ENCODE measurements around the gene ALG2.

ALG2 gene

GRCh38 chr9:99169982-99170761, 51.6 kb downstream of the ALG2 start:
- TF ChIP-seq, protein P1, sequence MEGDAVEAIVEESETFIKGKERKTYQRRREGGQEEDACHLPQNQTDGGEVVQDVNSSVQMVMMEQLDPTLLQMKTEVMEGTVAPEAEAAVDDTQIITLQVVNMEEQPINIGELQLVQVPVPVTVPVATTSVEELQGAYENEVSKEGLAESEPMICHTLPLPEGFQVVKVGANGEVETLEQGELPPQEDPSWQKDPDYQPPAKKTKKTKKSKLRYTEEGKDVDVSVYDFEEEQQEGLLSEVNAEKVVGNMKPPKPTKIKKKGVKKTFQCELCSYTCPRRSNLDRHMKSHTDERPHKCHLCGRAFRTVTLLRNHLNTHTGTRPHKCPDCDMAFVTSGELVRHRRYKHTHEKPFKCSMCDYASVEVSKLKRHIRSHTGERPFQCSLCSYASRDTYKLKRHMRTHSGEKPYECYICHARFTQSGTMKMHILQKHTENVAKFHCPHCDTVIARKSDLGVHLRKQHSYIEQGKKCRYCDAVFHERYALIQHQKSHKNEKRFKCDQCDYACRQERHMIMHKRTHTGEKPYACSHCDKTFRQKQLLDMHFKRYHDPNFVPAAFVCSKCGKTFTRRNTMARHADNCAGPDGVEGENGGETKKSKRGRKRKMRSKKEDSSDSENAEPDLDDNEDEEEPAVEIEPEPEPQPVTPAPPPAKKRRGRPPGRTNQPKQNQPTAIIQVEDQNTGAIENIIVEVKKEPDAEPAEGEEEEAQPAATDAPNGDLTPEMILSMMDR (conservative IDR thresholded peaks at IDR 0.05; ENCODE audit: control insufficient read depth, insufficient read depth, low read depth, low read length), result no peak
- H3K4me3 ChIP-seq (ENCODE audit: control insufficient read depth, low read depth, low read length), result no peak overlapping the region
- no peak for DNase-seq (ENCODE audit: low read depth)

GRCh38 chr9:99169086-99169485, 52.7 kb downstream of the ALG2 start:
- TF ChIP-seq, protein P1 (conservative IDR thresholded peaks at IDR 0.05; ENCODE audit: control insufficient read depth, insufficient read depth, low read depth, low read length), result no peak

GRCh38 chr9:99167694-99168093, 54.0 kb downstream of the ALG2 start:
- no peak for DNase-seq (ENCODE audit: low read depth)
- H3K4me3 ChIP-seq (ENCODE audit: control insufficient read depth, low read depth, low read length), result no peak overlapping the region
- TF ChIP-seq, protein P1 (conservative IDR thresholded peaks at IDR 0.05; ENCODE audit: control insufficient read depth, insufficient read depth, low read depth, low read length), result no peak

More at GRCh38 chr9:99169086-99169485, 52.7 kb downstream of the ALG2 start:
- DNase-seq (ENCODE audit: low read depth), result no peak
- no peak overlapping the region for H3K4me3 ChIP-seq (ENCODE audit: control insufficient read depth, low read depth, low read length)

- DNase-seq (ENCODE audit: low read depth), result no peak
- TF ChIP-seq, protein P1 (conservative IDR thresholded peaks at IDR 0.05; ENCODE audit: control insufficient read depth, insufficient read depth, low read depth, low read length), result no peak
- H3K4me3 ChIP-seq (ENCODE audit: control insufficient read depth, low read depth, low read length), result no peak overlapping the region
Observed at GRCh38 chr9:99167119-99167518, 54.6 kb downstream of the ALG2 start.

Data from fibroblast of mammary gland (primary cell).